Naive B cell (primary cell): Measurements from ENCODE around the gene MAGI2. TPM values are rescaled to one million over a fixed set of nuclear protein-coding genes. Genes with fewer than 3 reads are reported as not detected.
A peak's percentile ranks its signal among the peaks of the same experiment; 100 is the strongest.

Experiments used
- ATAC-seq, 2 donors: fragments of 150-1000 bp; cut with Tn5 transposase; 2 replicates each; pipeline ENCODE4 v1.10.0; 2021; ENCODE audit warnings: low read depth in 2 of 2, mild to moderate bottlenecking in 2 of 2, moderate library complexity in 2 of 2
- DNase-seq: peaks from one replicate; pipeline ENCODE4 v3.0.0; 2022
- H3K27ac Mint-ChIP-seq, 6 donors: one replicate each; pipeline ENCODE4 v1.8.0; 2020 to 2022; ENCODE audit warnings: mild to moderate bottlenecking in 6 of 6, mixed read lengths in 6 of 6, moderate library complexity in 5 of 6, inconsistent platforms in 2 of 6
- H3K27me3 Mint-ChIP-seq, 3 donors: one replicate each; pipeline ENCODE4 v1.8.0; 2021 to 2022; ENCODE audit warnings: mixed read lengths in 3 of 3, mild to moderate bottlenecking in 1 of 3
- H3K36me3 Mint-ChIP-seq, 2 donors: one replicate each; pipeline ENCODE4 v1.8.0; 2020 to 2022; ENCODE audit warnings: mixed read lengths in 2 of 2, inconsistent platforms in 1 of 2, mild to moderate bottlenecking in 1 of 2
- H3K4me1 Mint-ChIP-seq, 3 donors: one replicate each; pipeline ENCODE4 v1.8.0; 2020 to 2022; ENCODE audit warnings: mixed read lengths in 3 of 3, inconsistent platforms in 1 of 3, mild to moderate bottlenecking in 1 of 3, moderate library complexity in 1 of 3
- H3K4me3 Mint-ChIP-seq, 8 donors: one replicate each; pipeline ENCODE4 v1.8.0; 2020 to 2022; ENCODE audit warnings: mild to moderate bottlenecking in 8 of 8, mixed read lengths in 8 of 8, moderate library complexity in 8 of 8, inconsistent platforms in 2 of 8
- H3K9me3 Mint-ChIP-seq, 7 donors: one replicate each; pipeline ENCODE4 v1.8.0; 2020 to 2022; ENCODE audit warnings: mixed read lengths in 7 of 7, mild to moderate bottlenecking in 5 of 7, inconsistent platforms in 2 of 7, moderate library complexity in 1 of 7
- polyA plus RNA-seq, 6 donors: library from polyadenylated mRNA; unstranded; fragments of 300-500 nt; fragmentation: Illumina TruSeq; gene quantifications; one replicate each; pipeline ENCODE4 v1.2.3, GENCODE V29; 2021; ENCODE audit warnings: low read depth in 6 of 6

Gene MAGI2
- polyA plus RNA-seq, 6 donors from 2014 or later, result 0.04 to 0.06 (median 0.04) TPM; not detected in 3

- no peak for ATAC-seq
- Mint-ChIP-seq H3K9me3 (no peaks in the 10 kb centered on the region), H3K36me3 (no peaks in the 10 kb centered on the region), H3K4me1 (no peaks in the 10 kb centered on the region), H3K4me3 (no peak overlapping the region), H3K27me3 (peaks cover 0 to 8% (median 8%) of the 10 kb centered on the region in 3 donors), H3K27ac (no peak overlapping the region)
- DNase-seq, result no peak
Measured at GRCh38 chr7:78175330-78176100, 1278.0 kb downstream of the MAGI2 start.

GRCh38 chr7:78173666-78174065, 1279.8 kb downstream of the MAGI2 start:
- Mint-ChIP-seq H3K27me3 (peaks cover 0 to 8% (median 8%) of the 10 kb centered on the region in 3 donors), H3K4me1 (no peaks in the 10 kb centered on the region), H3K27ac (no peak overlapping the region), H3K36me3 (no peaks in the 10 kb centered on the region), H3K9me3 (no peaks in the 10 kb centered on the region), H3K4me3 (no peak overlapping the region)
- ATAC-seq, result no peak
- no peak for DNase-seq

GRCh38 chr7:78172933-78173591, 1280.4 kb downstream of the MAGI2 start:
- Mint-ChIP-seq H3K36me3 (no peaks in the 10 kb centered on the region), H3K27me3 (peaks cover 0 to 8% (median 8%) of the 10 kb centered on the region in 3 donors), H3K4me1 (no peaks in the 10 kb centered on the region), H3K27ac (peak overlapping the region in 1 of 6 donors; percentile 45), H3K4me3 (no peak overlapping the region), H3K9me3 (no peaks in the 10 kb centered on the region)
- ATAC-seq (no peak), DNase-seq (no peak)

GRCh38 chr7:78172267-78172757, 1281.2 kb downstream of the MAGI2 start:
- Mint-ChIP-seq H3K36me3 (no peaks in the 10 kb centered on the region), H3K4me3 (no peak overlapping the region), H3K4me1 (no peaks in the 10 kb centered on the region), H3K27me3 (peaks cover 0 to 8% (median 8%) of the 10 kb centered on the region in 3 donors), H3K27ac (no peak overlapping the region), H3K9me3 (no peaks in the 10 kb centered on the region)
- DNase-seq (no peak), ATAC-seq (no peak)

GRCh38 chr7:78171398-78171797, 1282.1 kb downstream of the MAGI2 start:
- no peak for DNase-seq
- Mint-ChIP-seq H3K4me1 (no peaks in the 10 kb centered on the region), H3K4me3 (no peak overlapping the region), H3K27me3 (peaks cover 0 to 8% (median 8%) of the 10 kb centered on the region in 3 donors), H3K27ac (no peak overlapping the region), H3K36me3 (no peaks in the 10 kb centered on the region), H3K9me3 (no peaks in the 10 kb centered on the region)
- ATAC-seq, result no peak

GRCh38 chr7:78170815-78171214, 1282.7 kb downstream of the MAGI2 start:
- Mint-ChIP-seq H3K27me3 (peaks cover 0 to 9% (median 8%) of the 10 kb centered on the region in 3 donors), H3K27ac (no peak overlapping the region), H3K4me3 (no peak overlapping the region), H3K36me3 (no peaks in the 10 kb centered on the region), H3K9me3 (no peaks in the 10 kb centered on the region), H3K4me1 (no peaks in the 10 kb centered on the region)
- DNase-seq, result no peak
- no peak for ATAC-seq

- Mint-ChIP-seq H3K27me3 (peaks cover 0 to 14% (median 8%) of the 10 kb centered on the region in 3 donors), H3K4me1 (no peaks in the 10 kb centered on the region), H3K27ac (no peak overlapping the region), H3K36me3 (no peaks in the 10 kb centered on the region), H3K4me3 (no peak overlapping the region), H3K9me3 (no peaks in the 10 kb centered on the region)
- ATAC-seq (no peak), DNase-seq (no peak)
Measured at GRCh38 chr7:78169992-78170391, 1283.5 kb downstream of the MAGI2 start.

GRCh38 chr7:78168865-78169264, 1284.6 kb downstream of the MAGI2 start:
- Mint-ChIP-seq H3K27ac (no peak overlapping the region), H3K27me3 (peaks cover 0 to 14% (median 8%) of the 10 kb centered on the region in 3 donors), H3K9me3 (no peaks in the 10 kb centered on the region), H3K4me3 (no peak overlapping the region), H3K36me3 (no peaks in the 10 kb centered on the region), H3K4me1 (no peaks in the 10 kb centered on the region)
- no peak for ATAC-seq
- no peak for DNase-seq

GRCh38 chr7:78167860-78168259, 1285.6 kb downstream of the MAGI2 start:
- Mint-ChIP-seq H3K9me3 (no peaks in the 10 kb centered on the region), H3K4me1 (no peaks in the 10 kb centered on the region), H3K27me3 (peaks cover 0 to 14% (median 8%) of the 10 kb centered on the region in 3 donors), H3K4me3 (no peak overlapping the region), H3K27ac (no peak overlapping the region), H3K36me3 (no peaks in the 10 kb centered on the region)
- no peak for DNase-seq
- no peak for ATAC-seq

- Mint-ChIP-seq H3K4me1 (no peaks in the 10 kb centered on the region), H3K4me3 (no peak overlapping the region)
Measured at GRCh38 chr7:78165854-78166253, 1287.6 kb downstream of the MAGI2 start.

GRCh38 chr7:78165454-78165853, 1288.0 kb downstream of the MAGI2 start:
- Mint-ChIP-seq H3K9me3 (no peaks in the 10 kb centered on the region), H3K4me1 (no peaks in the 10 kb centered on the region), H3K27ac (no peak overlapping the region), H3K36me3 (no peaks in the 10 kb centered on the region), H3K4me3 (no peak overlapping the region), H3K27me3 (peaks cover 0 to 6% (median 0%) of the 10 kb centered on the region in 3 donors)
- DNase-seq (no peak), ATAC-seq (no peak)

More at GRCh38 chr7:78165854-78166253, 1287.6 kb downstream of the MAGI2 start:
- ATAC-seq (no peak), DNase-seq (no peak)
- H3K27ac Mint-ChIP-seq, result no peak overlapping the region
- H3K36me3 Mint-ChIP-seq, result no peaks in the 10 kb centered on the region
- no peaks in the 10 kb centered on the region for H3K9me3 Mint-ChIP-seq
- H3K27me3 Mint-ChIP-seq, result peaks cover 0 to 6% (median 0%) of the 10 kb centered on the region in 3 donors

GRCh38 chr7:78164459-78164858, 1289.0 kb downstream of the MAGI2 start:
- Mint-ChIP-seq H3K27ac (no peak overlapping the region), H3K36me3 (no peaks in the 10 kb centered on the region), H3K4me1 (no peaks in the 10 kb centered on the region), H3K9me3 (peaks cover 0 to 2% (median 0%) of the 10 kb centered on the region in 7 donors), H3K4me3 (no peak overlapping the region), H3K27me3 (peaks cover 0 to 12% (median 7%) of the 10 kb centered on the region in 3 donors)
- ATAC-seq (no peak), DNase-seq (no peak)

- ATAC-seq, result no peak
Measured at GRCh38 chr7:78161781-78162180, 1291.7 kb downstream of the MAGI2 start.

GRCh38 chr7:78159545-78159944, 1293.9 kb downstream of the MAGI2 start:
- H3K9me3 Mint-ChIP-seq, result peaks cover 0 to 3% (median 0%) of the 10 kb centered on the region in 7 donors
- no peaks in the 10 kb centered on the region for H3K4me1 Mint-ChIP-seq
- peaks cover 0 to 15% (median 11%) of the 10 kb centered on the region in 3 donors for H3K27me3 Mint-ChIP-seq
- H3K27ac Mint-ChIP-seq, result no peak overlapping the region
- DNase-seq (no peak), ATAC-seq (no peak)
- H3K36me3 Mint-ChIP-seq, result no peaks in the 10 kb centered on the region
- no peak overlapping the region for H3K4me3 Mint-ChIP-seq

More at GRCh38 chr7:78161781-78162180, 1291.7 kb downstream of the MAGI2 start:
- Mint-ChIP-seq H3K36me3 (no peaks in the 10 kb centered on the region), H3K4me1 (no peaks in the 10 kb centered on the region), H3K27me3 (peaks cover 0 to 21% (median 11%) of the 10 kb centered on the region in 3 donors), H3K4me3 (no peak overlapping the region), H3K9me3 (peaks cover 0 to 3% (median 0%) of the 10 kb centered on the region in 7 donors), H3K27ac (no peak overlapping the region)
- DNase-seq, result no peak
